NCI-H1436 treated with DMSO at 0.1 percent for 48 hours (cell line): ENCODE results near the gene CBX6.
"Not testable (repeated sequence)": the region's sequence is repeated elsewhere in the genome, so short reads cannot be mapped to it uniquely, and the experiment has no call there.

ENCODE experiments used
- DNase-seq: peaks from one replicate; lab custom pipeline; 2025; lab: John Stamatoyannopoulos, UW

CBX6 gene

DNA sequence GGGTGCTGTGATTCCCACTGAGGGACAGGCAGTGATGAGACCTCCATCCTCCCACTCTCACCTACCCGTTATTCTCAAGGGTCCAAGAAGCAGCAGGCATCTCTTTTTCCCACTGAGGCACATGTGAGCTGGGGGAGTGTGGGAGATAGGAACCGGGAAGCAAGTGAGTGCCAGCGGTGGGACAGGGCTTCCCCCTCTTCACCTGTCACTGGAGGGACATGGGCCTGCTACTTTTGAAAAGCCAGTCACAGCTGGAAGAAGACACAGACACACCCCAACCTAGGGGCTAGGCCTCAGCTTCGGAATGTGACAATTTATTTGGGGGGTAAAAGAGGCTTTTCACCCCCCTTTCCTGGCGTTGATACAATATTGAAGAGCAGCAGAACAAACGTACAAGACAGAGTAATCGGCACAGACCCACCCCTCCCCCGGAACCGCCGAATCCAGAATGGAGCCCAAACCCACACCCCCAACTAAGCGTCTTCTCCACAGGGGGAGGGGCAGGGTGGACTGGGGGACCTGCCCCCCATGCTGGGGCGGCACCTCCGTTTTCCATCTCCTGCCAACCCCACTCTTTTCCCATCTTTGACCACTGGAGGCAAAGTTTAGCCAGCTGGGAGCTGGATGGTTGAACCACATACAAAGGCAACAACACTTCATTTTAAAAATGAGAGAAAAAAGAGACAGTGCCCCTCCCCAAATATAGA lies 10.7 kb downstream of the CBX6 start:
- no peak for DNase-seq

DNA sequence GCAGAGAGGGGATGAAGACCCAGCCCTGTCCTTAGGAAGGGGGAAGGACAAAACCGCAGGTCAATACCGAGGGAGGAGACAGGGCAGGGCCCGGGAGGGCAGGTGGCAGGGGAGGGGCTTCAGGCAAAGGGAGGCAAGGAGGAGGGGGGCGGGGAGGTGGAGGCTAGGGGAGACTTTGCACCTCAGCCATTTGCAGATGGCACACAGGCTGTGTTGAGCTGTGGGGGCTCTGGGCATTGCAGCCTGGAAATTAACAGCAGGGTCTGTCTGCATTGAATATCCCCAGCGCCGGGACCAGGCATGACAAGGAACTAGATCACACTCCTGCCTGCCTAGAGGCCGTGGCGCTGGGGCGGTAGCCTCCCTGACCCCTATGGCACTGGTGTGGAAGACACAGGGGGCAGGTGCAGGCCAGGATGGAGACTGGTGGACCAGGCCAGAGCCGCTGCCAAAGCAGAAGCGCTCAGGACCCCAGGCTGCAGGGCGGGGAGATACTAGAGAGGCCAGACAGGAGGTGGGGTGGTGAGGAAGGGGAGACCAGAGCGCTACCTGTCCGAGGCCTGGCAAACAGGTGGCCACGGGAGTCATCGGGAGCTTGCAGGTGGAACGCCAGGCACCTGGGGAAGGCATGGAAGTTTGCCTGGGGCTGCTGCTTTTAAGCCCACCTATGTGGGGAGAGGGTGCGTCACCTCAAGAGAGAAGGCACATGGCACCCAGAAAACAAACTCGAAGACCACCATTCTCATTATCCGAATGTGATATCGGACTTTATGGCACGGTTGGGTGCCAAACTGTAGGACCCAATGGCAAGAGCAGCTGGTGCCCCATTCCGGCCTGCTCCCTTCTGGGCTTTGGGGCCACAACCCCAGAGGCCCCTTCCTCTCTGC lies 11.5 kb downstream of the CBX6 start:
- no peak for DNase-seq

DNA sequence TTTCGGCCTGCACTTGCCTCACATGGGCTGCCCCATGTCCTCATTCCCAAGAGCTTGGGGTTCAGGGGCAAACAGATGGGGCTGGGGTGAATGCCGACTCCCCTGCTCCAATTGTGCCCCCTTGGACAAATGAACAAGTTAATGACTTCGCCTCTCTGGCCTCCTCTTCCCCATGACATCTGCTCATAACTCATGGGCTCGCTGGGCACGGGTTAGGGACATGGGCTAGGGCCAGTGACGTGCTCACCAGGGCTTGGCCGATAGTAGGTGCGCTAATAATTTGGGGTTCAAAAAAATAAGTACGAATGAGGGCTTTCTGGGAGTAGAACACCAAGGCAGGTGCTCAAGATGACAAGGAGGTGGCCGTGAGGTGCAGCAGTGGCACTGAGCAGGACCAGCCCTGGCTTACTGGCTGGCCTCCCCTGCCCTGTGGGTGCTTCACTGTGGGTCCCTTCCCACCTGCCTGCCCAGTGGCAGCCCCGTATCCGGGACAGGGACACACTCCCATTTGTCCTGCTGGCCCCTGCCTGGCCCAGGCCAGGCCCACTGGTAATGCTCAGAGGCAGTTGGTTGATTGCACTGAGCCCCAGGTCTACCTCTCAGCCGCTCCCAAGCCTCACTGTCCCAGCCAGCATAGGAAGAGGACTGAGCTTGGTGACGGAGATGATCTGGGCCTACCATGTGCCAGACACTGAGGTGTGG lies 12.3 kb downstream of the CBX6 start:
- DNase-seq = no peak

DNA sequence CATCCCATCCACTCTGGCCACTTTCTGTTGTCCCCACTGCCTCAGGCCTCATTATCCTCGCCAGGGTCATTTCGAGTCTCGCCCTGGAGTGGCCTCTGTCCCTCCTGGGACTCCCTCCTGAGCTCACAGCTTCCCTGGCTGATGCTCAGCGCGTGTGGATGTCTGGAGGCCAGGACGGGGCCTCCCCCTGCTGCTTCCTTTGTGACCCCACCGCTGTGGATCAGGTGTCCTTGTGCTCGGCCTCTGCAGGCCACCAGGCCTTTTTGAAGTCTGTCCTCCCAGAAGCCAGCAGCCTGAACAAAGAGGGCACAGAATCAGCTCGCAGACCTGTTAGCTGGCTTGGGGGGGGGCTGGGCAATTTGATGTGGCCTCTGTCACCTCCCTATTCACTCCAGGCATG lies 13.5 kb downstream of the CBX6 start:
- no peak for DNase-seq

DNA sequence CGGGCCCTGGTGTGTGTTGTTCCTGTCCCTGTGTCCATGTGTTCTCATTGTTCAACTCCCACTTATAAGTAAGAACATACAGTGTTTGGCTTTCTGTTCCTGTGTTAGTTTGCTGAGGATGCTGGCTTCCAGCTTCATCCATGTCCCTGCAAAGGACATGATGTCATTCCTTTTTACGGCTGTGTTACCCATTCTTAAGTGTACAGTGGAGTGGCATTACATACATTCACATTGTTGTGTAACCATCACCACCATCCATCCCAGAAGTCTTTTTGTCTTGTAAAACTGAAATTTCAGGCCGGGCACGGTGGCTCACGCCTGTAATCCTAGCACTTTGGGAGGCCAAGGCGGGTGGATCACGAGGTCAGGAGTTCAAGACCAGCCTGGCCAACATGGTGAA lies 17.5 kb downstream of the CBX6 start:
- not testable (repeated sequence) for DNase-seq

DNA sequence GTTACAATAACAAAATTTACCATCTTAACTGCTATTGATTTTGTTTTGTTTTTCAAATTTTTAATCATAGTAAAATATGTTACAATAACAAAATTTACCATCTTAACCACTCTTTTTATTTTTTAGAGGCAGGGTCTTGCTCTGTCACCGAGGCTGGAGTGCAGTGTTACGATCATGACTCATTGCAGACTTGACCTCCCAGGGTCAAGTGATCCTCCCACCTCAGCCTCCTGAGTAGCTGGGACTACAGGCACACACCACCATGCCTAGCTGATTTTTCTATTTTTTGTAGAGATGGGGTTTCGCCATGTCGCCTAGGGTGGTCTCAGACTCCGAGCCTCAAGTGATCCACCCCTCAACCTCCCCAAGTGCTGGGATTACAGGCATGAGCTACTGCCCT lies 18.1 kb downstream of the CBX6 start:
- not testable (repeated sequence) for DNase-seq

DNA sequence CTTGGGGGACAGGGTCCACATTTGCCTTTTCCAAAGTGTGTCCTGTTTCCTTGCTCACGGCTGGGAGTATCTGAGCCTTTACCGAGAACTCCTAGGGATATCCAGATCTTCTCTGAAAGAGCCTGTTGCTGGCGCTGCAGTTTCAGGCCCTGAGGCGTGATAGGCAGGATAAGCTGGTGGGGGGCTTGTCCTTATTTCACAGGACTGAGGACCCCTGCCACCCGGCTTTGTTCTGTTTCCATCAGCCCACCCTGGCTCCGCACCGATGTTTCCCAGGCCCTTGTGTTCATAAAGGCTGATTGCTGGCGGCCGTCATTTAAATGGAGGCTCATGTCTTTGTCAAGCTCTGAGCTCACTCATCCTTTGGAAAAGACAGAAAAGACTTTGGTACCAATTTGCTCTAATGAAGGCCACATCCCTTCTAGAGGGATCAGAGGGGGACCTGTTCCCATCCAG lies 18.8 kb downstream of the CBX6 start:
- no peak for DNase-seq

DNA sequence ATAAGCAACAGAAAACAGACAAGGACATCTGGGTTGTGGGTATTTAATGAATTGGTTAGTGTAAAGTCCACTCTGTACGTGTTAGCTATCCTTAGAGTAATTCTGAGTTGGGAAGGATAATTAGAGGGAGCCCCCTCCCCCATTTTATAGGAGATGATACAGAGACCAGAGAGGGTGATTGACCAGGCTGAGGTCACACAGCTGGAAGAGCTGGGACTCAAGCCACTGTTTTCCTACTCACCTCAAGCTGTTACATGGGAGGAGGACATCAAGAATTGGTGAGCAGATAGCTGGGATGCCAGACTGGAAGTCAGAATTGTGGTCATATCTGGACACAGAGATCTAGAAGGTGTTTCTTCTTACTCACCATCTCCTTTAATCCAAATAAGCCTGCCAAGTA lies 19.5 kb downstream of the CBX6 start:
- no peak for DNase-seq

DNA sequence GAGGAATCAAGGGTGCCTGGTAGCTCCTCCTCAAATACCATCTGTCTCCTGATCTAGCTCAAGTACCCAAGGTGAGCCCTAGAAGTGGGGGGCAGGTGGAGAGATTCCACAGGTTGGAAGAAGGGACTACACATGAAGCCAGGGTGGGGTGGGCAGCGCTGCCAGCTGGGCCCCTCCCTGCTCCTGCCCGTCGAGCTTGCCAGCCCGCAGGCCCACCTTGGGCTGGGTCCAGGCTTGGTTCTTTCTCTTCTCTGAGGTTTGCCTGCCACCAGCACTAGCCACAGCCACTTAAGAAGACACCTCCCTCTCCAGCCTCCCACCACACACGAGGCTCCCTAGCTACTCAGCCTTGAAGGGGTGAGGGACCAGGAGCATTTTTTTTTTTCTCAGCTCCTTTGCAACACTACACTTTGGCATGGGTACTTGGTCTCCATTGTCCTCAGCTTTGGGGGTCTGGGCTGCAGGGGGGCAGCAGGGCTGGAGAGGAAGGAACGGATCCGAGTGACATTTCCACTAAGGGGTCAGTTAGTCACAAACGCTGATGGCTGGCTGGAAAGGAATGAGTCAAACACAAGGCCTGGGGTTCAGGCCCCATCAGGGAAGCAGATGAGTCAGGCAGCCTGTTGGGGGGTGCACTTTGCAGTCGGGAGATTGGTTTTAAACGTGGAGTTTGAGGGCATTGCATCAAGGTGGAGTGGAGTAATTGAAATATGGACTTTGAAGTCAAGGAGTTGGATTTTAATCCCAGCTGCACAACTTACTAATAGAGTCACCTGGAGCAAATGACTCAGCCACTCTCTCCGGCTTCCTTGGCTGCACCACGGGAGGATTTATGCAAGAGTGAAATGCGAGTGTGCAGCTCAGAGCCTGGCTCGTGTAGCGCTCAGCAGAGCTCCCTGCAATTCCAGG lies 20.8 kb downstream of the CBX6 start:
- DNase-seq = no peak

DNA sequence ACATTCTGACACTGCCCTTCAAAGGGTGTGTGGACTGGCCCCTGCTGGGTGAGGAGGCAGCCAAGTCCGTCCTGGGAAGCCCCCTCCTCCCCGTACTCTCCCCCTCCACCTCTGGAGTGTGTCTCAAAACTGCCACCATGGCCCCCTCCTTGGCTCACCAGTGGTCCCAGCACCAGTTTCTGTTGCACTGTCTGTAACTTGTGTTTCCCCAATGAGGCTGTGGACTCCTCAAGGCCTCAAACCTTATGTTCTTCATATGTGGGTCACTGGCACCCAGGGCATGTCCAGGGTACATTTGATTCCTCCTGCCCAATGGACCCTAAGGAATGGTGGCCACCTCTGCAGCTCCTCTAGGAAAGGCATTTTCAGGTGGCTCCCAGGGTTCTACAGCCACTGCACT lies 21.6 kb downstream of the CBX6 start:
- no peak for DNase-seq

DNA sequence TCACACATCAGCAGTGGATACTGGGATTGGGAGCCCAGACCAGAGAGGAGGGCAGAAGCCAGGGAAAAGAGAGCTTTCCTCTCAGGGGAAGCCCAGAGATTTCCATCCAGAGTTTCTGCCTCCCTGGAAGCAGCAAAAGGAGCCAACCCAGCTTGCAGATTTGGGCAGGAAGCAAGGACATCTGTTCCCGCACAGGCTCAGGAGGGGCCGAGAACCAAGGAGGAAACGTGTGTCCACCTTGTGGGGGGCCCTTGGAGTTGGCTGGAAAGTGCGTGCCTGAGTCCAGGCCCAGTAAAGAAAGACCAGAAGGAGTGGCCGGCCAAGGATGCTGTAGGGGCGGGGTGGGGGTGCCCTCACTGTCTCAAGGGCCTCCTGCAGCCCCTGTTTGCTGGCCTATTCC lies 22.2 kb downstream of the CBX6 start:
- no peak for DNase-seq

DNA sequence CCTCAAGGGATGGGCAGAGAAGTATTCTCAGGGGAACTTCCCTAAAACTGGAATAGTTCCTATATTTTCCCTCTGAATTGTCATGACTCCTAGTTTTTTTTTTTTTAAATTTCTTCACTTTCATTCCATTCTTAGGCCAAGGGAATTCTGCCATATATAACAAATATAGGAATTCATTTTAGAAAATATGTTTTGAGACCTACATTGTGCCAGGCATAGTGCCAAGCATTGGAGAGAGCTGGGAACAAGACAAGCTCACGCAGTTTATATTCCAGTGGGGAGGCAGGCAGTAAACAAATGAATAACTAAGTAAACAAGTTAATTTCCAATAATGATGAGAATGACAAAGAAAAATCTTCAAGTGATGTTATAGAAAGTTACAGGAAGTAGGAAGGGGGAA lies 25.6 kb downstream of the CBX6 start:
- no peak for DNase-seq

DNA sequence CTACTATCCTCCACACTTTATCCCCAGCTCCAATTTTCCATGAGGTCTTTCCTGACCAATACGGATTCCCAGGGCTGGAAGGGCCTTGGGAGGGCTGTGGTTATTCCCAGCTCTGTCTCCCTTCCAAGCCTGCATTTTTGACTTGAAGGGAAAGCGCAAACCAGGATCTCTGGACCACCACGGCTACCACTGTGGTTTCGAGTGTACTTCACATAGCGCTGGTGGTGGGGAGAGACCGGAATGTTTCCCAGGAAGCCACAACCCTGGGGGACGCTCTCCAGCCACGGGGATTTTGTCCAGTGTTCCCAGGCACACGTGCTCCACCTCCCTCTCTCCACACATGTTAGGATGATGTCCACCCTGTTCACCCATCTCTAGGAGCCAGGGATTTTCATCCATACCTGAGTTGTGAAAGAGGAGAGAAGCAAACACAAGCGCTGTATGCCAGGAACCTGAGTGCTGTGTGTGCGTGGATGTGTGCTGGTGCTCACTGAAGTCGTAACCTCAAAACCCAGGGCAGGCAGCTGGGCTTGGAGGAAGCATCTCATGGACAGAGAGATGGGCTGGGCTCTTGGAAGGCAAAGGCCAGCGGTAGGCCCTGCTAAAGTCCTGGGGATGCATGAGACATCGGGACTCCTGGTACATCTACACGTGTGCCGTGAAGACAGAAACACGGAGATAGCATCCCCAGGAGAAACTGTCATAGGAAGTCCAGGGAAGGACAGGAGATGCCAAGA lies 26.8 kb downstream of the CBX6 start:
- DNase-seq = no peak

DNA sequence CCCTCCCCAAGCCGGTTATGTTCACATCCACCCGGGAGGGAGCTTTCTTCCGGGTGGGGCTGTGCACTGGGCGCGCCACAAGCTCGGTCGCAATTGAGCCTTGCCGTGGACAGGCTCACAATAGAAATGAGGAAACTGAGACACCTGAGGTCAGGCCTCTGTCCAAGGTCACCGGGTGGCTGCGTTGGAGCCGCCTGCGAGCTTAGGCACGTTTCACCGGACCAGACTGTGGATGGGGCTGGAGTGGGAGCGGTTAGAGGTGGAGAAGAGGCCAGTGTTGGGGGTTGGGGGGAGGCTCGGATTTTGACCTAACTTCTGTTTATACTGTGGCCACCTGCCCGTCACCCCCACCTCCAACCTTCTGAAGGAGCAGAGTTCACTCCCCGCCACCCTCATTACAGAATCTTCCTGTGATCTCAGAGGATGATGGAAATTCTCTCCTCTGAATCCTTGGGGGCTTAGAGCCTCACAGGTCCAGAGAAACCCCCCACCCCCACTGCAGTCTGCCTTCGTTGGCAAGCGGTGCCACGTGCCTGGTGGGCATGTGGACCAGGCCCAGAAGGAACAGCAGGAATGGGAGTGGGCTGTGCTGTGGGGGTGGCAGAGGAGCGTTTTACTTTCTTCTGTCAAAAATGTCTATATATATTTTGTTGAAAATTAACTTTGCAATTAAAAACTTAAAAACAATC lies 27.6 kb downstream of the CBX6 start:
- DNase-seq = no peak

DNA sequence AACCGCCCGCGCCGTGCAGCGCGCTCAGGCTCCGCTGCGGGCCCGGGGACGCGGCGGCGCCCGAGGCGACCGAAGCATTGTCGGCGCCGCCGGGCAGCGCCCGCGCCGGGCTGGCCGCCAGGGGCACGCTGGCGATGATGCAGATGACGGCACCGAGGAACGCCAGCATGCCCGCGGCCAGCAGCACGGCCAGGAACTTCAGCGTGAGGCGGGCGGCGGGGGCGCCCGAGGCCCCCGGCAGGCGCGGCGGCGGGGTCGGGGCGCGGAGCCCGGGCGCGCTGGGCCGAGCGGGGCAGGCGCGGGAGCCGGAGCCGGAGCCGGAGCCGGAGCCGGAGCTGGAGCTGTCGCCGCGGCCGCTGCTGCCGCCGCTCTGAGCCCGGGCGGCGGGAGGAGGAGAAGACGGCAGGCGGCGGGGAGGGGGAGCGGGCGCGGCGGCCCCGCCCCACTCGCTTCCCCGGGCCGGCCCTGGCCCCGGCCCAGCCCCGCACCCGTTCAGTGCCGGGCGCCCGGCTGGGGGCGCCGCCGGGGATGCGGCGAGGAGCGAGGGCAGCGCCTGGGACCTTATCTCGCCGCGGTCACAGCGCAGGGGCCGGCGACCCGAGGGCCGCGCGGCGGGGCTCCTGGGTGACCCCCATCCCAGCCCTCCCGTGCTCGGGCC lies 28.2 kb downstream of the CBX6 start, which contains the start of gene NPTXR:
Gene NPTXR (minus strand): TSS at position 372 of the 658 bp plus-strand sequence.
- DNase-seq = no peak

DNA sequence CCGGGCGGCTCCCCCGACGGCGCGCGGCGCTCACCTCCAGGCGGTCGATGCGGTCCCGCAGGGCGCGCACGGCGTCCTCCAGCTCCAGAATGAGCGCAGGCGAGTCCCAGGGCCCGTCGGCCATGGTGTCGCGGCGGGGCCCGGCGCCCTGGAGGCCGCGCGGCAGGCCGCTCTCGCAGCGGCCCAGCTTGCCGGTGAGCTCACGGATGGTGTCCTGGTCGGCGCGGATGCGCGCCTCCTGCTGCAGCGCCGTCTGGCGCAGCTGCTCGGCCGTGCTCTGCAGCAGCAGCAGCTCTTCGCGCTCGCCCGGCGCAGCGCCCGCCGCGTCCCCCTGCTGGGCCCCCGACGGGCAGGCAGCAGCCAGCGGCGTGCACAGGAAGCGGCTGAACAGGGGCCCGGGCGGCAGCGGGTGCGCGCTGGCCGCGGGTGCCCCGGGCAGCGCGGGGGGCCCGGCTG lies 28.8 kb downstream of the CBX6 start:
- DNase-seq = no peak

DNA sequence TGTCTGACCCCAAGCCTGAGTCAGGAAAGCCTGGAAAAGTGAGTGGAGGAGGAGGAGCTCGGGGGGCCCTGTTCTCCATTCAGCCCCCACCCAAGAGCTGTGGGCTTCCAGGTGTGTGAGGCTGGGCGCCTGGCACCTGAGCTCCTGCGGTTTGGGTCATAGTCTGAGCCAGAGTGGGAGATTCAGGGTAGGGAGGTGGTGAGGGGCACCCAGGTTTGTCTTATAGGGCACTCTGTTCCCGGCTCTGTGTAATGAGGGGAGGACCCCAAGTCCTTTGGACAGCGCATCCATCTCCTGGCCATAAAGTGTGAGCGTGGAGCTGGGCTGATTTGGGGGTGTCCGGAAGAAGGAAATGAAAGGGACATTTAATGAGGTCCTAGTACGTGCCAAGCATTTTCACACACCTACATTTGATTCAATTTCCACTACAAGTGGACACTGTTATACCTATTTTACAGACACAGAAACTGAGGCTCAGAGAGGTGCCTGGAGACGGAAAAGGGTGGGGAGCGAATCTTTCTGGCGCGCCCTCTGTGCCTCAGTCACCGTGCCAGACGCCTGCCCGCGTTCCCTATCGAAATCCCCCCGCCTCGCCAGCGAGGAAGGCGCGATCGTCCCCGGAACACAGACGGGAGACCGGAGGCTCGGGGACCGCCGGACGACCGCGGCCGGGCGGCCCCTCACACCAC lies 29.4 kb downstream of the CBX6 start:
- DNase-seq = no peak

DNA sequence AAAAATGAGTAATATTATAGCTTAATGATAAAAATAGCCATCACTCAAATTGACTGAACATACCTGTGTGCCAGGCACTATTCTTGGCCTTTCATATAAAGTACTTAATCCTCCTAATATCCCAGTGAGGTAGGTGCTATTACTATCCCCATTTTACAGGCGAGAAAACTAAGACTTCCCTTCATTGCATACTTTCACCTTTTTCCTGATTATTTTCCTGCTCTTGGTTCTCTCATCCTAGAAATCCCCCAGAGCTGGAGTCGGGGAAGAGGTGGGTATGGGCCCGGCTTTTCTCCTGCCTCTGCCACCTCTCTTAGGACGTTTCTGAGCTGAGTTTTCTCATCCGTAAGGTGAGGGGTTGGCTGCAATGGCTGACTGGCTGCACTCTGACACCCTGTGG lies 30.4 kb downstream of the CBX6 start:
- no peak for DNase-seq

DNA sequence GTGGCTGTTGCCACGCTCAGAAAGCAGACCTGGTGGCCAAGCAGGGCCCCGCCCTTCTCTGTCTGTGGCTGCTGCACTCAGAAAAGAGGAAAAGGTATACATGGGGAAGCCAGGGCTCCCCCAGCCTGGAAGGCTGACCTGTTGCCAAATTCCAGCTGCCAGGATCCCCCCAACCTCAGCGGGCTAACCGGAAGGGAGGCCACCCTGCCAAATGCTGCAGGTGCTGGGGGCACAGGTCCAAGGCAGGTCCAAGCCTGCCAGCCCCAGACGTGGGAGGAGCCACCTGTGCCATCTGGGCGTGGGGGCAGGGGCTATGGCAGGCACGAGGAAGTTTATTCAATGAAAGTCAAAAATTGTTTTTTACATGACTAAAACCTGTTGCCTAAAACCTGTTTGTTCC lies 30.8 kb downstream of the CBX6 start:
- no peak for DNase-seq
